ENCODE measurements around the gene C20orf204. TPM values are rescaled to one million over a fixed set of nuclear protein-coding genes. Genes with fewer than 3 reads are reported as not detected.
"Not testable (repeated sequence)": the region's sequence is repeated elsewhere in the genome, so short reads cannot be mapped to it uniquely, and the experiment has no call there.

C20orf204 gene
- total RNA-seq, 2 donors from 2014 or later = 0.81 to 3.2 TPM

DNA sequence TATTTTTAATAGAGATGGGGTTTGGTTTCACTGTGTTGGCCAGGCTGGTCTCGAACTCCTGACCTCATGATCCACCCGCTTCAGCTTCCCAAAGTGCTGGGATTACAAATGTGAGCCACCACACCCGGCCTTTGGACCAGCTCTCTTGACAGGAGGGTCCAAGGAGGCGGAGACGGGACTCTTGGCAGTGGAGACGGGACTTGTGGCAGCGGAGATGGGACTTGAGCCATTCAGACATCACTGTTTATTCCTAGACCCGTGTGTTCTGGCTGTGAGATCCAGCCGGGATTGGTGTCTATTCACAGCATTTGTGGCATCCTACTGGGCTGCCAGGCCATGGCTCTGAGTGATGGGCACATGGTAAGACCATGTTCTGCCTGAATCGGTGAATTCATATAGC is 29.5 kb upstream of the C20orf204 start:
- Histone ChIP-seq H3K27ac (no peak overlapping the region), H3K4me3 (no peak overlapping the region), H3K27me3 (replicated peaks; ENCODE audit: insufficient read depth) (no peaks in the 10 kb centered on the region), H3K9me3 (no peaks in the 10 kb centered on the region), H3K36me3 (peaks cover 75% of the 10 kb centered on the region), H3K4me1 (ENCODE audit: control insufficient read depth in 1 of 2, low read depth in 2 of 2) (no peaks in the 10 kb centered on the region)
- ATAC-seq (ENCODE audit: insufficient number of reproducible peaks, low FRiP score, low read depth) (no peak), DNase-seq (ENCODE audit: low spot score) (no peak)
- TF ChIP-seq, protein P1, sequence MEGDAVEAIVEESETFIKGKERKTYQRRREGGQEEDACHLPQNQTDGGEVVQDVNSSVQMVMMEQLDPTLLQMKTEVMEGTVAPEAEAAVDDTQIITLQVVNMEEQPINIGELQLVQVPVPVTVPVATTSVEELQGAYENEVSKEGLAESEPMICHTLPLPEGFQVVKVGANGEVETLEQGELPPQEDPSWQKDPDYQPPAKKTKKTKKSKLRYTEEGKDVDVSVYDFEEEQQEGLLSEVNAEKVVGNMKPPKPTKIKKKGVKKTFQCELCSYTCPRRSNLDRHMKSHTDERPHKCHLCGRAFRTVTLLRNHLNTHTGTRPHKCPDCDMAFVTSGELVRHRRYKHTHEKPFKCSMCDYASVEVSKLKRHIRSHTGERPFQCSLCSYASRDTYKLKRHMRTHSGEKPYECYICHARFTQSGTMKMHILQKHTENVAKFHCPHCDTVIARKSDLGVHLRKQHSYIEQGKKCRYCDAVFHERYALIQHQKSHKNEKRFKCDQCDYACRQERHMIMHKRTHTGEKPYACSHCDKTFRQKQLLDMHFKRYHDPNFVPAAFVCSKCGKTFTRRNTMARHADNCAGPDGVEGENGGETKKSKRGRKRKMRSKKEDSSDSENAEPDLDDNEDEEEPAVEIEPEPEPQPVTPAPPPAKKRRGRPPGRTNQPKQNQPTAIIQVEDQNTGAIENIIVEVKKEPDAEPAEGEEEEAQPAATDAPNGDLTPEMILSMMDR (IDR thresholded peaks at IDR 0.05) = no peak

DNA sequence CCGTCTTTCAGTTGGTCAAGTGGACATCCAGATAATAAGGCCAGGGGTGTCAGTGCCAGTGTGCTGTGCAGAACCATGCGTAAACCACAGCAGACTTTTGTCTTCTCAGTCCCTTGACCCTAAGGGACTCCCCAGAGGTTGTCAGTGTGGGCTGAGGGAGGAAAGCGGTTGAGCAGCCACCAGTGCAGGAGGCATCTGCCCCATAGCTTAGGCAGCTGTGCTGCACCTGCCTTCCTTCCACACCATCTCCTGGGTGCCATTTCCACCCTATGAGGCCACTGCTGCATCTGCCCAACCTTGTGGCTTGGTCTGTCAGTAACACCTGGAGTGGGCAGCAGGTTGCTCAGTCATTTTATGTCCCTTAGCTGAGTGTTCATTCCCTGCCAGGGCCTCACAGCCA is 29.1 kb upstream of the C20orf204 start:
- Histone ChIP-seq H3K27me3 (replicated peaks; ENCODE audit: insufficient read depth) (no peaks in the 10 kb centered on the region), H3K36me3 (peaks cover 73% of the 10 kb centered on the region), H3K4me3 (no peak overlapping the region), H3K4me1 (ENCODE audit: control insufficient read depth in 1 of 2, low read depth in 2 of 2) (no peaks in the 10 kb centered on the region), H3K27ac (no peak overlapping the region), H3K9me3 (no peaks in the 10 kb centered on the region)
- ATAC-seq (ENCODE audit: insufficient number of reproducible peaks, low FRiP score, low read depth) (no peak), DNase-seq (ENCODE audit: low spot score) (no peak)
- TF ChIP-seq, protein P1 (IDR thresholded peaks at IDR 0.05) = no peak

DNA sequence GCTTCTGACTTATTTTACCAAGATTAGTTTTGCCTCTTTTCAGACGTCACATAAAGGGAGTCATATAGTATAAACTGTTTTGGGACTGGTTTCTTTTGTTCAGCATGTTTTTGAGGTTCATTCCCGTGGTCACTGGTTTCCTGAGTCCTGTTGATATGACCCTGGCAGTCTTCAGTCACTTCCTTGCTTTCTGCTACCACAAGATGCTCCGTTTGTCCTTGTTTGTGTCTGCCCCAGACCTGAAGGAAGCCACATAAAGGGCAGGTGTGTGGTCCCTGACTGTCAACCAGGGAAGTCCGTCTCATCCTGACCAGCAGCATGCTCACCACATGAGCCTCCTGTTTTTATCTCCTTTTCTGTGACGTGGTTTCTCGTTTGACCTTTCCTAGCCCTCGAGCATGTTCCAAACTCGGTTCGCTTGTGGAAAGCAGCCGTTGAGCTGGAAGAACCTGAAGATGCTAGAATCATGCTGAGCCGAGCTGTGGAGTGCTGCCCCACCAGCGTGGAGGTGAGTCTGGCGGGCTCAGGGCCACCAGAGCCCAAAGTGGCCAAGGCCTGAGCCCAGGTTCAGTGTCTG is 26.1 kb upstream of the C20orf204 start:
- ATAC-seq (ENCODE audit: insufficient number of reproducible peaks, low FRiP score, low read depth) = no peak
- no peak overlapping the region for H3K27ac ChIP-seq
- no peaks in the 10 kb centered on the region for H3K9me3 ChIP-seq
- H3K36me3 ChIP-seq = peaks cover 56% of the 10 kb centered on the region
- no peaks in the 10 kb centered on the region for H3K27me3 ChIP-seq (replicated peaks; ENCODE audit: insufficient read depth)
- H3K4me1 ChIP-seq (ENCODE audit: control insufficient read depth in 1 of 2, low read depth in 2 of 2) = no peaks in the 10 kb centered on the region
- DNase-seq (ENCODE audit: low spot score) = no peak
- no peak overlapping the region for H3K4me3 ChIP-seq
- TF ChIP-seq, protein P1 (IDR thresholded peaks at IDR 0.05) = no peak

DNA sequence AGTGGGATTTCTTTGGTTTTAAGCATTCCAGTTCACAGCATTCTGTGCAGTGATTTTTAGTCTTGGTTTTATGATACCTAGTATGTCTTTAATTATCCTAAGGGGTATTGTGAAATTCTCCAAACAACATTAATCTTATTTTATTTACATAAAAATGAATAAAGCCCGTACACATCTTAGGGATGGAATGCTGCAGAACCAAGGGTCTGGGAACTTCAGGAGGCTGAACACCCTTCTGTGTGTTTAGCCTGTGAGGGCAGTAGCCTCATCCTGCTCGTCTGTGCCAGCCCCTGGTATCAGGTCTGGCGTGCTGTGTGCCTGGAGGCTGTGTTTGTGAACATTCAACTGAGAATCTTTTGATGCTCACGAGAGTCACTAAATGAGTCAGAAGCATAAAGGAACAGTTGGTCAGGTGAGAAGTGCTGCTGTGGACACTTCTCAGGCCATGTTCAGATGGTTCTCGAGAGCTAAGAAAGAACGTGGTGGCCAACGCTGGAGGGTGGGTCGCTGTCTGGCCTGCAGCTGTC is 25.2 kb upstream of the C20orf204 start:
- peaks cover 49% of the 10 kb centered on the region for H3K36me3 ChIP-seq
- H3K9me3 ChIP-seq = no peaks in the 10 kb centered on the region
- no peak overlapping the region for H3K4me3 ChIP-seq
- TF ChIP-seq, protein P1 (IDR thresholded peaks at IDR 0.05) = no peak
- no peak for DNase-seq (ENCODE audit: low spot score)
- H3K4me1 ChIP-seq (ENCODE audit: control insufficient read depth in 1 of 2, low read depth in 2 of 2) = no peaks in the 10 kb centered on the region
- H3K27me3 ChIP-seq (replicated peaks; ENCODE audit: insufficient read depth) = no peaks in the 10 kb centered on the region
- ATAC-seq (ENCODE audit: insufficient number of reproducible peaks, low FRiP score, low read depth) = no peak
- no peak overlapping the region for H3K27ac ChIP-seq

DNA sequence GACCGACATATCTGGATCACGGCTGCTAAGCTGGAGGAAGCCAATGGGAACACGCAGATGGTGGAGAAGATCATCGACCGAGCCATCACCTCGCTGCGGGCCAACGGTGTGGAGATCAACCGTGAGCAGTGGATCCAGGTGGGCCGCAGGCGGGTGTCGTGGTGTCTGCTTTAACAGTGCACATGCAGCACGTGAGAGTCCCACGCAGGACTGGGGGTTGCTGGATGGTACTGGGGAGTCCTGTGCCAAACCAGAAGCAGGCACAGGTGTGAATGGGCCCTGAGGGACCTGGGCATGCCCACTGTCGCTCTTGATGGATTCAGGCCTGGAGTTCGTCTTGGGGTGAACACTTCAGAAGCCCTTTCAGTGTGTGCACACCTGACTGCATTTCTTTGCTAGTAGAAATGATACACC is 24.6 kb upstream of the C20orf204 start:
- Histone ChIP-seq H3K9me3 (no peaks in the 10 kb centered on the region), H3K36me3 (peaks cover 49% of the 10 kb centered on the region), H3K4me1 (ENCODE audit: control insufficient read depth in 1 of 2, low read depth in 2 of 2) (no peaks in the 10 kb centered on the region), H3K27ac (no peak overlapping the region), H3K4me3 (no peak overlapping the region), H3K27me3 (replicated peaks; ENCODE audit: insufficient read depth) (no peaks in the 10 kb centered on the region)
- no peak for DNase-seq (ENCODE audit: low spot score)
- TF ChIP-seq, protein P1 (IDR thresholded peaks at IDR 0.05) = no peak
- no peak for ATAC-seq (ENCODE audit: insufficient number of reproducible peaks, low FRiP score, low read depth)

DNA sequence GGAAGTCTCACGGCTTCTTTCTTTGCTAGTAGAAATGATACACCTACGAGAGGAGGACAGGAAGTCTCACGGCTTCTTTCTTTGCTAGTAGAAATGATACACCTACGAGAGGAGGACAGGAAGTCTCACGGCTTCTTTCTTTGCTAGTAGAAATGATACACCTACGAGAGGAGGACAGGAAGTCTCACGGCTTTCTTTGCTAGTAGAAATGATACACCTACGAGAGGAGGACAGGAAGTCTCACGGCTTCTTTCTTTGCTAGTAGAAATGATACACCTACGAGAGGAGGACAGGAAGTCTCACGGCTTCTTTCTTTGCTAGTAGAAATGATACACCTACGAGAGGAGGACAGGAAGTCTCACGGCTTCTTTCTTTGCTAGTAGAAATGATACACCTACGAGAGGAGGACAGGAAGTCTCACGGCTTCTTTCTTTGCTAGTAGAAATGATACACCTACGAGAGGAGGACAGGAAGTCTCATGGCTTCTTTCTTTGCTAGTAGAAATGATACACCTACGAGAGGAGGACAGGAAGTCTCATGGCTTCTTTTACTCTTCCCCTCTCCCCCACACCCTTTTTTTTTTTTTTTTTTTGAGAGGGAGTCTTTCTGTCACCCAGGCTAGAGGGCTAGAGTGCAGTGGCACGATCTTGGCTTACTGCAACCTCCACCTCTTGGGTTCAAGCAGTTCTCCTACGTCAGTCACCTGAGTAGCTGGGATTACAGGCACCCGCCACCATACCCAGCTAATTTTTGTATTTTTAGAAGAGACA is 23.4 kb upstream of the C20orf204 start:
- peaks cover 50% of the 10 kb centered on the region for H3K36me3 ChIP-seq
- not testable (repeated sequence) for H3K9me3 ChIP-seq; H3K27me3 ChIP-seq (replicated peaks; ENCODE audit: insufficient read depth); DNase-seq (ENCODE audit: low spot score); H3K4me1 ChIP-seq (ENCODE audit: control insufficient read depth in 1 of 2, low read depth in 2 of 2); H3K4me3 ChIP-seq; H3K27ac ChIP-seq; ATAC-seq (ENCODE audit: insufficient number of reproducible peaks, low FRiP score, low read depth)

All from thoracic aorta (tissue), 2 donors.